NCI-H2227 (cell line): Measurements from ENCODE around the gene GDF15.
"Not testable (repeated sequence)": the region's sequence is repeated elsewhere in the genome, so short reads cannot be mapped to it uniquely, and the experiment has no call there.

Source experiments
- DNase-seq: peaks from one replicate; lab custom pipeline; 2025; ENCODE audit not compliant: unreplicated experiment; lab: John Stamatoyannopoulos, UW

GDF15 gene, protein sequence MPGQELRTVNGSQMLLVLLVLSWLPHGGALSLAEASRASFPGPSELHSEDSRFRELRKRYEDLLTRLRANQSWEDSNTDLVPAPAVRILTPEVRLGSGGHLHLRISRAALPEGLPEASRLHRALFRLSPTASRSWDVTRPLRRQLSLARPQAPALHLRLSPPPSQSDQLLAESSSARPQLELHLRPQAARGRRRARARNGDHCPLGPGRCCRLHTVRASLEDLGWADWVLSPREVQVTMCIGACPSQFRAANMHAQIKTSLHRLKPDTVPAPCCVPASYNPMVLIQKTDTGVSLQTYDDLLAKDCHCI

DNA sequence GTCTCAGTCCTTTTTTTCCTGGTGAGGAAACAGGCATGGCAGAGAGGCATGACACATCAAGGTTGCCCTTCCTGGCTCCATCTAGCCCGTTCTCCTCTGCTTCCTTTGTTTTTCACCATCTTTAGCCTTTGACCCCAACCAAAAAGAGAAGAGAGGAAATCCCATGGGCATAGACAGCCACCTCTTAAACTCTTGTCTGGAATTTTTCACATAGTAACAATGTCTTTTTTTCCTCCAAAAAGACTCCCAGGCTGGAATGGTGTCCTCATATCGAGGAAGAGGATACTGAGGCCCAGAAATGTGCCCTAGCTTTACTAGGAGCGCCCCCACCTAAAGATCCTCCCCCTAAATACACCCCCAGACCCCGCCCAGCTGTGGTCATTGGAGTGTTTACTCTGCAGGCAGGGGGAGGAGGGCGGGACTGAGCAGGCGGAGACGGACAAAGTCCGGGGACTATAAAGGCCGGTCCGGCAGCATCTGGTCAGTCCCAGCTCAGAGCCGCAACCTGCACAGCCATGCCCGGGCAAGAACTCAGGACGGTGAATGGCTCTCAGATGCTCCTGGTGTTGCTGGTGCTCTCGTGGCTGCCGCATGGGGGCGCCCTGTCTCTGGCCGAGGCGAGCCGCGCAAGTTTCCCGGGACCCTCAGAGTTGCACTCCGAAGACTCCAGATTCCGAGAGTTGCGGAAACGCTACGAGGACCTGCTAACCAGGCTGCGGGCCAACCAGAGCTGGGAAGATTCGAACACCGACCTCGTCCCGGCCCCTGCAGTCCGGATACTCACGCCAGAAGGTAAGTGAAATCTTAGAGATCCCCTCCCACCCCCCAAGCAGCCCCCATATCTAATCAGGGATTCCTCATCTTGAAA, at the start of gene GDF15:
GDF15 (plus strand) TSS at position 484 of the 868 bp plus-strand sequence; CDS start at position 516, 32 bp downstream.
- peak; percentile 29 for DNase-seq

DNA sequence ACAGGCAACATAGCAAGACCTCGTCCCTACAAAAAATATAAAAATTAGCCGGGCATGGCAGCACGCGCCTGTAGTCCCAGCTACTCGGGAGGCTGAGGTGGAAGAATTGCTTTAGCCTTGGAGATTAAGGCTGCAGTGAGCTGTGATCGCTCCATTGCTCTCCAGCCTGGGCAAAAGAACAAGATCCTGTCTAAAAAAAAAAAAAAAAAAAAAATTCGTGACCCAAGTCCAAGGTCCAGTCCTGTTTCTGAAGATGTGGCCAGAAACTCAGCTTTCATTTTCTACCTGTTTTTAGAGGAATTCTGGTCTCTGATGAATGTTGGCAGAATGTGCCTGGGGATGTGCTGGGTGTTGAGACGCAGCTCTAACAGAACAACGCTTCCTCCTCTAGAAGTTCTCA, 47.4 kb upstream of the GDF15 start:
- no peak for DNase-seq

DNA sequence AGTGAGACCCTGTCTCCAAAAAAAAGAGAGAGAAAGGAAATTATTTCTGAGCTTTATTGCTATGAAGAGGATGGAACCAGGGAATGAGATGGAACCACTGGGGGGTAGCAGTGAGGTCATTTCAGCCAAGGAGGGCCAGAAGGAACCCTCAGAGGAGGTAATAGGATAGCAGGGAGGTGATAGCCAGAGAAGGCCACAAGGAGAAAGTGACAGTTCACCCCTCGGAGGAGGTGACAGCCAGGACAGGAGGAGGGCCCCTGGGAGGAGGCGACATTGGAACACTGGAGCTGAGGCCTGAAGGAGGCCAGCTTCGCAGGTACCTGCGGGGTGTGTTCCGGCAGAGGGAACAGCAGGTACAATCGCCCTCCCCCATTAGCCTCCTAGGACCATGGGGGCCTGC, 46.2 kb upstream of the GDF15 start:
- no peak for DNase-seq

DNA sequence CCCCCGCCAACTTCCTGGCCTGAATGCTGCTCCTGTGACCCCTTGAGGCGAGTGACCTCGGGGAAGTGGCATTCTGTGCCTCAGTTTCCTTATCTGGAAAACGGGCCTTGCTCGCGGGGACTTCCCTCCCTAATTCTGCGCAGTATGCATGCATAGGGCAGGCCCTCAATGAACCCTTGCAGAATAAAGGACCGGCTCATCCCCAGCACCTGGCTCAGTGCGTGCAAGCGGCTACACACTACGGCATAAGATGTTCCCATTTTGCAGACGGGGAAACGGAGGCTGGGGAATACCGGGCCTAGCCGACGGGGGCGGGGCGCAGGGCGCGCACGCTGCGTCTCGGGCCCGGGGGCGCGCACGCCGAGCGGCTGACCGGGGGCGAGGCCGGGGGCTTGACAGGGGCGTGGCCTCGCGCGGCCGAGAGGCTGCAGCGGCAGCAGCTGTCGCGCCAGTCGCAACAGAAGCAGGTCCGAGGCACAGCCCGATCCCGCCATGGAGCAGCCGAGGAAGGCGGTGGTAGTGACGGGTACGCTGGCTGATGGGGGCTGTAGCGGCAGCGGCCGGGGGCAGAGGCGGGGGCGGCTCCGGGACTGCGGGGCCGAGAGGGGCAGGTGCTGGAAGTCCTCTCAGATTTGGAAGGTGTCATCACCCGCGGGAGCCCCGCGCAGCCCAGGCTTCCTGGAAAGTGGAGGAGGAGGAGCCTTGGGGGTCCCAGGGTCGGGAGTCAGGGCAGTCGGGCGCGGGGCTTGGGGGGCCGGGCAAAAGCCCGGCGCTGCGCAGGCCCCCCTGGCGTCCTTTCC, 45.6 kb upstream of the GDF15 start, which contains the start of gene PGPEP1:
PGPEP1 (plus strand) TSS at position 409 of the 800 bp plus-strand sequence; CDS start at position 493, 84 bp downstream.
- peak; percentile 76 for DNase-seq

DNA sequence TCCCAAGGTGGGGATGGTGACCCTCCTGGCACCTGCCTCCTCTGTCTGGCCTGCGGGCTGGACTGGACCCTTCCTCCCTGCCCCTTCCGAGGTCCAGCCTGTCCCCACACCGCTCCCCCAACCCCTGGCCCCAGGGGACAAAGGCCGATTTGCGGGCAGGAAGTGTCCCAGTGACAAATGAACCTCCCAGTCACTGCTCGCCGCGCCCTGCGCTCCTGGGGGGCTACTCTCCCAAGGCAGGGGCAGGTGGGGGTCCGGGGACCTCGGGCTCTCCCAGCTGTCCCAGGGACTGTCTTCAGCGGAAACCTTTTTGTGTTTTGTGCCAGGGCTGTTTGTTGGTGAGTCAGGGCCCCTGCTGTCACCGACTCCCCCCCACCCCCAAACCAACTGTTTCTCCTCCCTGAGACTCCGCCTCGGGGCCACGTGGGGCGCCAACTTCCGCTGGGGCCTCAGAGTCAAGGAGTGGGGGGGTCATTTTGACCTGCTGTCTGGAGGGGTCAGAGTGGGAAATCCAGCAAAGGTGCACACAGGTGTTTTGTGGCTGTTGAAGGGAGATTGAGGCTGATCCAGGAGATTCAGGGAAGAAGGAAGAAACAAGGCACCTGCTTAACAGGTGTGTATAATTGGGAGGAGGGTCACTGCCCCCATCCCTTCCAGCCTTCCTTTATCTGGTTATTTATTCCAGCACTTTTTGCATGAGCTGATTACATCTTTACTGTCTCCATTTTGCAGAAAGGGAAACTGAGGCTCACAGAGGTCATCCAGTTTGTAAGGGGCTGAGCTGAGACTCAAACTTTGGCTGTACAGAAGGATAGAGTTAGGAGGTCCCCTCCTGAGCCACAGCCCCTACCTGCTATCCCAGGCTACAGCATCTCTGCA, 44.7 kb upstream of the GDF15 start:
- DNase-seq, result no peak

DNA sequence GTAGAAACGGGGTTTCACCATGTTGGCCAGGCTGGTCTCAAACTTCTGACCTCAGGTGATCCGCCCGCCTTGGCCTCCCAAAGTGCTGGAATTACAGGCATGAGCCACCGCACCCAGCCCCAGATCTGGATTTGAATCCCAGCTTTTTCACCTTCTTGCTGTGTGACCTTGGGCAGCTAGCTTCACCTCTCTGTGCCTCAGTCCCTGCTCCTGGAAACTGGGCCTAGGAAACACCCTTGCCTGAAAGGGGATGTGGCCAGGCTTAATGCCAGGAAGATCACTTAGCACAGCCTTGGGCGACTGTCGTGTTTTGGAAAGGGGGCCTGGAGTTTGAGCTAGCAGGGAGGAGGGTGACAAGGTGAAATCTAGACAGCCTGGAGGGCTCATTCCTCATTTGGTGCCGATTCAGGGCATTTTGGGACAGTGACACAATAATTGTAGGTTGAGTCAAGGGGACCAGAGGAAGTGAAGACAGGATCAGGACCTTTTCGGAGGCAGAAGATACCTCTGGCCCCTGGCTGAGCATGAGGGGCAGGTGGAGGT, 43.8 kb upstream of the GDF15 start:
- DNase-seq, result no peak

DNA sequence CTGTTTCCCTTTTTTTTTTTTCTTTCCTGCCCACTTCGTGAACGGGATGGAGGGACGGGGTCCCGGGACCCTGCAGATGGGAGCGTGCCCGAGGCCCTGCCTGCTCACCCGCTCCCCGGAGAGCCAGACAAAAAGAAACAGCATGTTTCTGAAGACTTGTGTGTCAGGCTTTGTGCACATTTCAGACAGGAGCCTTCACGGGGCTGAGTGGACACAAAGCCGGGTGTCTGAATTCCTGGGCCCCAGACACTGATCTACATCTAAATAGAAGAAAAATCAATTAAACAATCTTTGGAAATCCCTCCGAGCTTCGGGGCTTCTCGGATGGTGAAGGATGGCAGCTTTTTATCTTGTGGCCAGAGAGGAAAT, 41.4 kb upstream of the GDF15 start:
- DNase-seq, result no peak

DNA sequence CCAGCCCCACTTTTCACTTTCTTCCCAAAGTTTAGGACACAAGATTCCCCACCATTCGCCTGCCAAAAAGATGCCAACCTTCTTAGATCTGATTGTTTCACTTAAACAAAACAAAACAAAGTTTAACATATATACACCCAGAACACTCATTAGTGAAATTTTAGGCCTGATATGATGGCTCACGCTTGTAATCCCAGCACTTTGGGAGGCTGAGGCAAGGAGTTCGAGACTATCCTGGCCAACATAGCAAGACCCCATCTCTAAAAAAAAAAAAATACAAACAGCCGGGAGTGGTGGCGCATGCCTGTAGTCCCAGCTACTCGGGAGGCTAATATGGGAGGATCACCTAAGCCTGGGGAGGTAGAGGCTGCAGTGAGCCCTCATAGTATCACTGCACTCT, 40.7 kb upstream of the GDF15 start:
- DNase-seq, result no peak

DNA sequence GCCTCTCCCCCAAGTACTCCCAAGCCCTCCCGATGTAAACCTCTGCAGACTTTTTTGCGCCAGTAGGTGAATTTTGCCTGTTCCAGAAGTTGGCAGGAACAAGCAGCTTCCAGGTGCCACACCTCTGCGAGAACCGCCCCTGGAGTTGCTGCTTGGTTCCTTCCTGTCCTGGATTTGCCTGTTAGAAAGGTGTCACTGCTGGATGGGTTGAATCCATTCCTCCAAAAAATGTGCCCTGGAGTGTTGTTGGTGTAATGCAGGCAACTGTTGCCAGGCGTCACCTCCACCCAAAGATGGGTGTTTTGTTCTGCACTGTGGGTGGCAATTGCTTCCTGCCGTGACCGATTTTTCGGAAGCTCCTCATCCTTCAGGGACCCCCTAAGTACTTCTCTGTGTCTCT, 39.9 kb upstream of the GDF15 start:
- DNase-seq, result no peak

DNA sequence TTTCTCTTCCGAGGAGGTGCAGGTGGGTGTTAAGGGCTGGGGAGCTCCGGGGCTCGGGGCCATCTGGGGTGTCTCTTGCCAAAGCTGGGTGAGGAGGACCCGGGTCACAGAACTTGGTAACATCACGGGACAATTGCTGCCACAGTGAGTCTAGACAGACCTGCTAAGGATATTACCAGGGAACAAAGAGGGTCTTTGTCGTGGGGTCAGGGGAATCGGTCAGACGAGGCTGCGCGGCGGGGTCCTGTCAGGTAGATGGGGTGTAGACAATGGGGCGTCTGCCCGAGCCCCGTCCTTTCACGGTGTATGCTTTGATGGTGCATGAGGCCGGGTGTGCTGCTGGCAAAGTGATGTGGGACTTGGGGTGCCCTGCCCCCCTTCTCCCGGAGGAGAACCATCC, 37.8 kb upstream of the GDF15 start:
- no peak for DNase-seq

DNA sequence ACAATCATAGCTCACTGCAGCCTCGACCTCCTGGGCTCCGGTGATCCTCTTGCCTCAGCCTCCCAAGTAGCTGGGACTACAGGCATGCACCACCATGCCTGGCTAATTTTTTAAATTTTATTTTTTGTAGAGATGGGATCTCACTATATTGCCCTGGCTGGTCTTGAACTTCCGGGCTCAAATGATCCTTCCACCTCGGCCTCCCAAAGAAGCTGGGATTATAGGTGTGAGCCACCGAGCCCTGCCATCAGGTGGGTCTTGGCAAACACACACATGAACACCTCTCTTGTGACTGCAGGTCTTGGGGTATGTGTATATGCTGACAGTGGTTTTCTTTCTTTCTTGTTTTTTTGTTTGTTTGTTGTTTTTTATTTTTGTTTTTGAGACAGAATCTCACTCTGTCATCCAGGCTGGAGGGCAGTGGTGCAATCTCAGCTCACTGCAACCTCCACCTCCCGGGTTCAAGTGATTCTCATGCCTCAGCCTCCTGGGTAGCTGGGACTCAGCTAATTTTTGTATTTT, 37.1 kb upstream of the GDF15 start:
- DNase-seq, result not testable (repeated sequence)

DNA sequence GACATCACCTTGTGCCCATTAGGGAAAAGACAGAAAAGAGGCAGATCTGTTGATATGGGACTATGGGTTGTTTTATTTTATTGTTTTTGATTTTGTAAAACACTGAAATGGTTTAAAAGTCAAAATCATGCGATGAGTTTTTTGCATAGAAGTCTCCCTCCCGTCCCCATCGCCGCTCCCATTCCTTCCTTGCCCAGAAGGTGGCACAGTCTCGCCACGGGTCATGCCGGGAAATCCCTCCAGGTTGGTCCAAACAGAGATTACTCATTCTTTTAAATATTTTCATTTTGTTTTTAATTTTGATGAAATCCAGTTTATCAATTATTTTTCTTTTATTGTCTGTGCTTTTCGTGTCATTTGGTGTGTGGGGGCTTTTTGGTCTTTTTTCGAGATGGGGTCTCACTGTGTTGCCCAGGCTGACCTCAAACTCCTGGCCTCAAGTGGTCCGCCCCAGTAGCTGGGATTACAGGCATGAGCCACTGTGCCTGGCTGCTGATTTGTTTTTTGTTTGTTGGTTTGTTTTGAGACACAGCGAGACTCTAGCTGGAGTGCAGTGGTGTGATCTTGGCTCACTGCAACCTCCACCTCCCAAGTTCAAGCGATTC, 36.3 kb upstream of the GDF15 start:
- DNase-seq, result peak; percentile 24

DNA sequence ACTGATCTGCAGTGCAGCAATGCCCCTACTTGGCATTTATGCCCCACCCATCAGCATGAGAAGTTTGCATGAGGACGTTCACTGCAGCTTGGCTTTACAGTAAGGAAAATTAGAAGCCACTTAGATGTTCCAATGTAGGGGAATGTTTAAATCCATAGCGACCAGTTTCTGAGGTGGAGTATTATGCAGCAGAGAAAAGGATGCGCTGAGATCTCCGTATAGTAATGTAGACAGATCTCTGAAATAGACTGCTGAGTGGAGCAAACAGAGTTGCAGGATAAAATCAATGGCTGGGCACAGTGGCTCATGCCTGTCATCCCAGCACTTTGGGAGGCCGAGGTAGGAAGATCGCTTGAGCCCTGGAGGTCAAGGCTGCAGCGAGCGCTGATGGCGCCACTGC, 35.5 kb upstream of the GDF15 start:
- DNase-seq, result no peak

DNA sequence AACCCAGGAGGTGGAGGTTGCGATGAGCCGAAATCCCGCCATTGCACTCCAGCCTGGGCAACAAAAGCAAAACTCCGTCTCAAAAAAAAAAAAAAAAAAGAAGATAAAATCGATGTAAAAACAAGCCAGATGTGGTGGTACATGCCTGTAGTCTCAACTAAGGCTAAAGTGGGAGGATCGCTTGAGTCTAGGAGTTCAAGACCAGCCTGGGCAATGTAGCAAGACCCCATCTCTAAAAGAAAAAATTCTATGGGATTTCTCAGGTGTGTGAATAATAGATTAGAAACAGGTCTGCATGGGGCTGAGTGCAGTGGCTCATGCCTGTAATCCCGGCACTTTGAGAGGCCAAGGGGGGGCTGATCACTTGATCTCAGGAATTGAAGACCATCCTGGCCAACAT, 34.4 kb upstream of the GDF15 start:
- DNase-seq, result no peak

DNA sequence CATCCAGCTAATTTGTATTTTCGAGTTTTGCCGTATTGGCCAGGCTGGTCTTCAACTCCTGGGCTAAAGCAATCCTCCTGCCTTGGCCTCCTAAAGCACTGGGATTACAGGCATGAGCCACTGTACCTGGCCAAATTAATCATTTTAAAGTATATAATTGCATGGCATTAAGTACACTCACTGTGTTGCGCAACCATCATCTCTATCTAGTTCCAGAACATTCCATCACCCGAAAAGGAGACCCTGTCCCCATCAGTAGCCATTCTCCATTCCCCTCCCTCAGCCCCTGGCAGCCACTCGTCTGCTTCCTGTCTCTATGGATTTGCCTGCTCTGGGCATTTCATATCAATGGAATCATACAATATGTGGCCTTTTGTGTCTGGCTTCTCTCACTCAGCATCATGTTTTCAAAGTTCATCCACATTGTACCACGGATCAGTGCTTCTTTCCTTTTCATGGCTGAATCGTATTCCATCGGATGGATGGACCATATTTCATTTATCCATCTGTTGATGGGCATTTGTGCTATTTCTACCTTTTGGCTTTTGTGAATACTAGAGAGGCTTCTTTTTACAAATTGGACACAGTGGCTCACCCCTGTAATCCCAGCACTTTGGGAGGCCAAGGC, 32.5 kb upstream of the GDF15 start:
- DNase-seq, result no peak

DNA sequence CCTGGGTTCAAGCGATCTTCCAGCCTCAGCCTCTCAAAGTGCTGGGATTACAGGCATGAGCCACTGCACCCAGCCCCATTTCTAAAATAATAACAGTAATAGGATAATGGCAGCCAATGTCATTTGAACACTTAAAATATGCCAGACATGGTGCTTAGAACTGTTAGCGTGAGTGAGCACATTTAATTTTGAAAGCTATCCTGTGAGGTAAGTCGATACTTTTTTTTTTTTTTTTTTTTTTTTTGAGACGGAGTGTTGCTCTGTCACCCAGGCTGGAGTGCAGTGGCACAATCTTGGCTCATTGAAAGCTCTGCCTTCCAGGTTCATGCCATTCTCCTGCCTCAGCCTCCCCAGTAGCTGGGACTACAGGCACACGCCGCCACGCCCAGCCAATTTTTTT, 31.2 kb upstream of the GDF15 start:
- DNase-seq, result not testable (repeated sequence)

DNA sequence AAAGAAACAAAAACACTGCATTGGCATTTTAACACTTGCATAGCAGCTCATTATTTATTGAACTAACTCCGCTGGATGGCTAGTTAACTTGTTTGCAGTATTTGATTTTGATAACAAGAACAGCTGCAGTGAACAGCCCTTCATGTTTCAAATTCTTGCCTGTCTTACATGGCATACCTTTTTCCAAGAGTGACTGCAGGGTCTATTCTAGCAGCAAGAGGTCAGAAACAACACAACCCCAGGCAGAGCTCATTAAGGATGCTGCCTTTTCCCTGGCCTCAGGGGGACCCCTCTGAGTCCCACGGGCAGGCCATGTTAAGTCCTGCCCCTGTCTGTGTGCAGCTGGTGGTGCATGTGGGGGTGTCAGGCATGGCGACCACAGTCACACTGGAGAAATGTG, 28.9 kb upstream of the GDF15 start:
- DNase-seq, result no peak

DNA sequence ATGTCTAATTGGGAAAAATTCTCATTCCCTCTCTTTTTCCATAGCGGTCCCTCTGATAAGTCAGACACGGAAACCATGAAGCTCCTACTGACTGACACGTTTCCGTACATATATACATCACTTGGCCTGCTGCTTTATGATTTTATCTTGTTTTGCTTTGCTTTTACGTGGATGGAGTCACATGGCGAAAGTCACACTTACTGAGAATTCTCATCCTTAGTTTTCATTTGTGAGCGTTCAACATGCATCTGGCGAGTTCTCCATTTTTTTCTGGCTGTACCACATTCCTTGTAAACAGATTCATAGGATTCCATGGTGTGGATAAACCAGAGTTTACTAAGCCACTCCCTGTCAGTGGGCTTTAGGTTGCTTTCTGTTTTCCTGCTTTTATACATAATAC, 24.3 kb upstream of the GDF15 start:
- no peak for DNase-seq

DNA sequence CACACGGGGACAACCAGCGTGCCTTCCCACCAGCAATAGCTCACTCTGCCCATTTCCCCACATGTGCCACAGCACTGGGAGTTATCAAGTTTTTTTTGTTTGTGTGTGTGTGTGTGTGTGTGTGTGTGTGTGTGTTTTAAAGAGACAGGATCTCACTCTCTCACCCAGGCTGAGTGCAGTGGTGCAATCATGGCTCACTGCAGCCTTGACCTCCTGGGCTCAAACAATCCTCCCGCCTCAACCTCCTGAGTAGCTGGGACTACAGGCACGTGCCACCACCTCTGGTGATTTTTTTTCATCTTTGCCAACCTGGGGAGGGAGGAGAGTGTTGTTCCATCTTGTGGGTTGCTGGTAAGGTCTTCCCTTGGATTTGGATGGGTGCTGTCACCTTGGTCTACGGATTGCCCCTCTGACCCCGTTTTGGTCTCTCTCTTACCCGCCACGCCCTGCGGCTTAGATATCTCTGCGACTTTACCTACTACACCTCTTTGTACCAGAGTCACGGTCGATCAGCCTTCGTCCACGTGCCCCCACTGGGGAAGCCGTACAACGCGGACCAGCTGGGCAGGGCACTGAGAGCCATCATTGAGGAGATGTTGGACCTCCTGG, 22.9 kb upstream of the GDF15 start:
- no peak for DNase-seq
